ENCODE data around the gene CALR3. TPM values are rescaled to one million over a fixed set of nuclear protein-coding genes. Genes with fewer than 3 reads are reported as not detected.

CALR3 gene
- total and polyA plus RNA-seq, 2 experiments from 2014 or later: not detected

- no peaks in the 10 kb centered on the region for H3K9me2 ChIP-seq (replicated peaks; ENCODE audit: insufficient read depth)
- H4K20me1 ChIP-seq (ENCODE audit: insufficient read depth, poor library complexity, severe bottlenecking): peaks cover 32% of the 10 kb centered on the region
- DNase-seq (ENCODE audit: low spot score): no peak
- H3K9me3 ChIP-seq (ENCODE audit: low read depth): no peaks in the 10 kb centered on the region
- H3K4me3 ChIP-seq: peak overlapping the region; percentile 83
- no peaks in the 10 kb centered on the region for H3K36me3 ChIP-seq (replicated peaks; ENCODE audit: insufficient read depth, low read depth)
- WGBS (ENCODE audit: low lambda C conversion rate, missing lambda C conversion rate): 87% methylated on average over 12 of the region's 12 CpGs
- H3K27me3 ChIP-seq: no peaks in the 10 kb centered on the region
- TF ChIP-seq EZH2phosphoT487 (IDR thresholded peaks at IDR 0.05; ENCODE audit: low read depth, severe bottlenecking, unreplicated experiment) (no peak), EZH2 (IDR thresholded peaks at IDR 0.05; ENCODE audit: borderline replicate concordance) (no peak), CTCF (IDR thresholded peaks at IDR 0.05; ENCODE audit: poor library complexity) (no peak)
- H3K27ac ChIP-seq: peak overlapping the region; percentile 90
- H3K4me2 ChIP-seq: peak overlapping the region; percentile 96
- H3K79me2 ChIP-seq: peaks cover 84% of the 10 kb centered on the region
- no peak overlapping the region for H2AFZ ChIP-seq
- H3K4me1 ChIP-seq (ENCODE audit: insufficient read depth): peaks cover 14% of the 10 kb centered on the region
These were observed 45.0 kb upstream of the CALR3 start for GRCh38 chr19:16540948-16541347.

- Histone ChIP-seq H3K27ac (no peak overlapping the region), H3K4me3 (no peak overlapping the region), H3K4me1 (ENCODE audit: insufficient read depth) (peaks cover 6% of the 10 kb centered on the region), H3K9me3 (ENCODE audit: low read depth) (no peaks in the 10 kb centered on the region), H2AFZ (no peak overlapping the region), H3K27me3 (no peaks in the 10 kb centered on the region), H3K36me3 (replicated peaks; ENCODE audit: insufficient read depth, low read depth) (no peaks in the 10 kb centered on the region), H4K20me1 (ENCODE audit: insufficient read depth, poor library complexity, severe bottlenecking) (peaks cover 35% of the 10 kb centered on the region), H3K4me2 (no peak overlapping the region), H3K9me2 (replicated peaks; ENCODE audit: insufficient read depth) (no peaks in the 10 kb centered on the region), H3K79me2 (peaks cover 62% of the 10 kb centered on the region)
- WGBS (ENCODE audit: low lambda C conversion rate, missing lambda C conversion rate): 98% methylated on average over 9 of the region's 13 CpGs
- no peak for TF ChIP-seq CTCF (IDR thresholded peaks at IDR 0.05; ENCODE audit: poor library complexity)
- no peak for TF ChIP-seq EZH2 (IDR thresholded peaks at IDR 0.05; ENCODE audit: borderline replicate concordance)
- no peak for DNase-seq (ENCODE audit: low spot score)
These were observed 41.1 kb upstream of the CALR3 start for GRCh38 chr19:16537111-16537510.

GRCh38 chr19:16536130-16536529 is 40.2 kb upstream of the CALR3 start:
- Histone ChIP-seq H3K4me1 (ENCODE audit: insufficient read depth) (peaks cover 4% of the 10 kb centered on the region), H3K9me2 (replicated peaks; ENCODE audit: insufficient read depth) (no peaks in the 10 kb centered on the region), H3K36me3 (replicated peaks; ENCODE audit: insufficient read depth, low read depth) (no peaks in the 10 kb centered on the region), H3K79me2 (peaks cover 53% of the 10 kb centered on the region), H3K9me3 (ENCODE audit: low read depth) (no peaks in the 10 kb centered on the region), H2AFZ (no peak overlapping the region), H4K20me1 (ENCODE audit: insufficient read depth, poor library complexity, severe bottlenecking) (peaks cover 29% of the 10 kb centered on the region), H3K4me2 (no peak overlapping the region), H3K27me3 (no peaks in the 10 kb centered on the region), H3K27ac (no peak overlapping the region), H3K4me3 (no peak overlapping the region)
- DNase-seq (ENCODE audit: low spot score): no peak
- no peak for TF ChIP-seq EZH2phosphoT487 (IDR thresholded peaks at IDR 0.05; ENCODE audit: low read depth, severe bottlenecking, unreplicated experiment)
- no peak for TF ChIP-seq EZH2 (IDR thresholded peaks at IDR 0.05; ENCODE audit: borderline replicate concordance)
- TF ChIP-seq CTCF (IDR thresholded peaks at IDR 0.05; ENCODE audit: poor library complexity): no peak
- WGBS (ENCODE audit: low lambda C conversion rate, missing lambda C conversion rate): 93% methylated on average over 9 of the region's 9 CpGs

GRCh38 chr19:16535381-16535780 is 39.4 kb upstream of the CALR3 start:
- Histone ChIP-seq H2AFZ (no peak overlapping the region), H3K9me3 (ENCODE audit: low read depth) (no peaks in the 10 kb centered on the region), H3K27me3 (no peaks in the 10 kb centered on the region), H3K79me2 (peaks cover 45% of the 10 kb centered on the region), H3K4me1 (ENCODE audit: insufficient read depth) (no peaks in the 10 kb centered on the region), H3K9me2 (replicated peaks; ENCODE audit: insufficient read depth) (no peaks in the 10 kb centered on the region), H3K36me3 (replicated peaks; ENCODE audit: insufficient read depth, low read depth) (no peaks in the 10 kb centered on the region), H3K4me3 (no peak overlapping the region), H3K27ac (no peak overlapping the region), H4K20me1 (ENCODE audit: insufficient read depth, poor library complexity, severe bottlenecking) (peaks cover 26% of the 10 kb centered on the region), H3K4me2 (no peak overlapping the region)
- no peak for DNase-seq (ENCODE audit: low spot score)
- 95% methylated on average over 11 of the region's 18 CpGs for WGBS (ENCODE audit: low lambda C conversion rate, missing lambda C conversion rate)
- TF ChIP-seq EZH2phosphoT487 (IDR thresholded peaks at IDR 0.05; ENCODE audit: low read depth, severe bottlenecking, unreplicated experiment) (no peak), CTCF (IDR thresholded peaks at IDR 0.05; ENCODE audit: poor library complexity) (no peak), EZH2 (IDR thresholded peaks at IDR 0.05; ENCODE audit: borderline replicate concordance) (no peak)
